Thyroid gland (tissue), 4 donors: ENCODE measurements around the gene SERTAD1.

ENCODE experiments used
- POLR2A ChIP-seq, 2 donors: fragments of 450-650 bp; IDR thresholded peaks; one replicate each; pipeline ENCODE4 v1.6.1; 2017; ENCODE audit warnings: antibody characterized with exemption in 2 of 2, mild to moderate bottlenecking in 2 of 2, moderate library complexity in 1 of 2
- TF ChIP-seq, protein P1 (sequence below), 6 experiments: fragments of 200-600 bp in 3 of 6; fragments of 450-650 bp in 3 of 6; sonication (generic) in 3 of 6; IDR thresholded peaks; one replicate each; pipeline ENCODE4 v1.5.1; 2016 to 2019; ENCODE audit warnings: antibody characterized with exemption in 6 of 6, mild to moderate bottlenecking in 2 of 6, inconsistent platforms in 1 of 6, moderate library complexity in 1 of 6

DNA sequence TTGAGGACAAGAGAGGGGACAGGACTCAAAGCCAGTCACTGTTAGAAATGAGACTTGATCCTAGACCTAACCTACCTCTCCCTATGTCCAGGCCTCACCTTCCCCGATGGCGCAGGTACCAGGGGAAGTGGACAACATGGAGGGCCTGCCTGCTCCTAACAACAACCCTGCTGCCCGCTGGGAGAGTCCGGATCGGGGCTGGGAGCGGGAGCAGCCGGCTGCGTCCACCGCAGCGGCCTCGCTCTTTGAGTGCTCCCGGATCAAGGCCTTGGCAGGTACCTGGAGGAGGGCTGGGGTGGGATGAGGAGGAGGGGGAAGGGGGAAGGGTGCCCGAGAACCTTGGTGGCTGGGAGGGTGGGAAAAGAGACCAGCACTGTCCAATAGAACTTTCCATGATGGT is 46.7 kb upstream of the SERTAD1 start:
- TF ChIP-seq, protein P1, sequence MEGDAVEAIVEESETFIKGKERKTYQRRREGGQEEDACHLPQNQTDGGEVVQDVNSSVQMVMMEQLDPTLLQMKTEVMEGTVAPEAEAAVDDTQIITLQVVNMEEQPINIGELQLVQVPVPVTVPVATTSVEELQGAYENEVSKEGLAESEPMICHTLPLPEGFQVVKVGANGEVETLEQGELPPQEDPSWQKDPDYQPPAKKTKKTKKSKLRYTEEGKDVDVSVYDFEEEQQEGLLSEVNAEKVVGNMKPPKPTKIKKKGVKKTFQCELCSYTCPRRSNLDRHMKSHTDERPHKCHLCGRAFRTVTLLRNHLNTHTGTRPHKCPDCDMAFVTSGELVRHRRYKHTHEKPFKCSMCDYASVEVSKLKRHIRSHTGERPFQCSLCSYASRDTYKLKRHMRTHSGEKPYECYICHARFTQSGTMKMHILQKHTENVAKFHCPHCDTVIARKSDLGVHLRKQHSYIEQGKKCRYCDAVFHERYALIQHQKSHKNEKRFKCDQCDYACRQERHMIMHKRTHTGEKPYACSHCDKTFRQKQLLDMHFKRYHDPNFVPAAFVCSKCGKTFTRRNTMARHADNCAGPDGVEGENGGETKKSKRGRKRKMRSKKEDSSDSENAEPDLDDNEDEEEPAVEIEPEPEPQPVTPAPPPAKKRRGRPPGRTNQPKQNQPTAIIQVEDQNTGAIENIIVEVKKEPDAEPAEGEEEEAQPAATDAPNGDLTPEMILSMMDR (IDR thresholded peaks at IDR 0.05) = no peak
- TF ChIP-seq POLR2A (IDR thresholded peaks at IDR 0.05) = no peak
